HG03135 (cell line): Measurements from ENCODE around the gene CHST9.
"Not testable (repeated sequence)": the region's sequence is repeated elsewhere in the genome, so short reads cannot be mapped to it uniquely, and the experiment has no call there.

ENCODE experiments used
- ATAC-seq: cut with Tn5 transposase; IDR thresholded peaks from one replicate; pipeline ENCODE4 v1.9.1; 2021; ENCODE audit warnings: mild to moderate bottlenecking, moderate library complexity; ENCODE audit not compliant: unreplicated experiment

The CHST9 gene

GRCh38 chr18:27108842-27109241, 76.3 kb downstream of the CHST9 start:
- ATAC-seq: no peak

GRCh38 chr18:27104743-27105142, 80.4 kb downstream of the CHST9 start:
- ATAC-seq: no peak

GRCh38 chr18:27094621-27095020, 90.5 kb downstream of the CHST9 start:
- ATAC-seq: no peak

GRCh38 chr18:27093290-27093689, 91.8 kb downstream of the CHST9 start:
- ATAC-seq: not testable (repeated sequence)

GRCh38 chr18:27081701-27082100, 103.4 kb downstream of the CHST9 start:
- ATAC-seq: no peak

DNA sequence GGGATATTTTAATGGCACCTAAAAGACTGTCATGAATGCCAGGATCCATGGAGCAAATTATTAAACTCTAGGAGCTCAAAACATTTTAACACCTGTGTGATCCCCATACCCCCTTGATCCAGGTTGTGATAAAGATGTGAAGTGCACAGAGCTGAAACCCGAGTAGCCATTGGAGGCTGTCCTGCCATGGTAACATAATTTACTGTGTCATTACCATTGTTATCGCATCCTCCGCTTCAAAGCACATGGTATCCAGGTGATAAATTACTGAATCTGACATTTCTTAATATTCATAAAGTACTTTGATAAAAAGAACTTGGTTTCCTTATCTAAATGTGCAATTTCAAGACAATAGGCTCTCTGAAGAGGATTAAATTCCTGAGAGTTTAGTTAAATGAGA, 109.3 kb downstream of the CHST9 start:
- no peak for ATAC-seq

DNA sequence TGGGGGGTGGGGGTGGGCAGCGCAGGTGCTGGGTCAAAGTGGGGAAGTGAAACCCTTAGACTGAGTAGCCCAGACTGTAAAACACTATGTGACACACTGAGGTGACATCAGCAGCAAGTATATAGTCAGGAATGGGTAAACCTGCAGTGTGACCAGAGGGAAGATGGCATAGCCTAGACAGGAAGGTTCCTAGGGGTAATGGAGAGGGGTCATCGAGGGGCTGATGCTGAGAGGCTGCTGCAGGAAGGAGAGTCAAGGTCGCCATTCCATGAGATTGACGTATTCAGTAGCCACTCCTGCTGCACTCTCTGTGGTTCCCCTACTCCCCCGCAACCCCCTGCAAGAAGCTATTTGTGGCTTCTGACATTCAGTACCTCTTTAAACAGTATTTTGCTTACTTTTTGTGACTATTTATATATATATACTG, 111.7 kb downstream of the CHST9 start:
- peak; percentile 98 for ATAC-seq

DNA sequence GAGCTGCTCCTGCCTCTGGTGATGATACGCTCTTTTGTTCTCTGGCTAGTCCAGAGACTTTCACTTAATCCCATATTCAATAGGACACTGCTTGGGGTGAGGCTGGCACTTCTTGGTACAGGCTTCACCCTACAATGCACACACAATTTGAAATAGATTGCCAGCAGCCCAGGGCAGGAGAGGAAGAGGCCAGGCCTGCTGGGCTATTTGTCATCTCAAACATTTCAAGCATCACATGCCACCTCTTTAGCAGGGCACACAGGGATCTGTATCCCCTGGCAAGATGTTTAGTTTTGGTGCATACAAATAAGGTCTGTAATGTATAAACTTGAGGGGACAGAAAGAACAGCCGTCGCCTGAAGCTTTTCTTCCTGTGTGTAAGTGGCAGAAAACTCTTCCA, 120.4 kb downstream of the CHST9 start:
- ATAC-seq: no peak

- ATAC-seq: no peak
These were observed 122.3 kb downstream of the CHST9 start for GRCh38 chr18:27062802-27063201.

DNA sequence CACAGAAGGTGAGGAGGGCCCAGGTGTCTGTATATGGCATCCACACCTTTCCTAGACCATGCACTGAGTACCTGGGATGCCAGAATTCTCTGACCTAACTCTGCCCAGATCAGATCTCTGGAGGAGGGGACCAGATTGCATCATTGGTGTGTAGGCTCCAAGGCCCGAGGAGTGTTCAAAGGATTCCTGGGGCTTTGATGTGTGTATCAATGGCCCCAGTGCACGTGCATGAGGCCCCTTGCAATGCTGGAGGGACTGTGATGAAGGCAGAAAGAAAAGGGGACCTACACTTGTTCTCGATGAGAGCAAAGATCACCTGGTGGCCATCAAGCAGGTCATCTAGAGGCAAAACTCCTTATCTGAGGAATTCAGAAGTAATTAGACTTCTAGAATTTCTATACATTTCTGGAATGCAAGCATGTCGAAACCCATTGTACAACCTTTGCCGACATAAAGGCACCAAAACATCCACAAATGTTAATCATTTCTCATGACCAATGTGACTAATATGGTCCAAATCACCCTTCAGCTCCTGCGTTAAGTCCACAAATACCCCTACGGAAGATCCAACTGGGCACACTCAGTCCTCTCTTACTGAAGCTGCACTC, 123.5 kb downstream of the CHST9 start:
- no peak for ATAC-seq

DNA sequence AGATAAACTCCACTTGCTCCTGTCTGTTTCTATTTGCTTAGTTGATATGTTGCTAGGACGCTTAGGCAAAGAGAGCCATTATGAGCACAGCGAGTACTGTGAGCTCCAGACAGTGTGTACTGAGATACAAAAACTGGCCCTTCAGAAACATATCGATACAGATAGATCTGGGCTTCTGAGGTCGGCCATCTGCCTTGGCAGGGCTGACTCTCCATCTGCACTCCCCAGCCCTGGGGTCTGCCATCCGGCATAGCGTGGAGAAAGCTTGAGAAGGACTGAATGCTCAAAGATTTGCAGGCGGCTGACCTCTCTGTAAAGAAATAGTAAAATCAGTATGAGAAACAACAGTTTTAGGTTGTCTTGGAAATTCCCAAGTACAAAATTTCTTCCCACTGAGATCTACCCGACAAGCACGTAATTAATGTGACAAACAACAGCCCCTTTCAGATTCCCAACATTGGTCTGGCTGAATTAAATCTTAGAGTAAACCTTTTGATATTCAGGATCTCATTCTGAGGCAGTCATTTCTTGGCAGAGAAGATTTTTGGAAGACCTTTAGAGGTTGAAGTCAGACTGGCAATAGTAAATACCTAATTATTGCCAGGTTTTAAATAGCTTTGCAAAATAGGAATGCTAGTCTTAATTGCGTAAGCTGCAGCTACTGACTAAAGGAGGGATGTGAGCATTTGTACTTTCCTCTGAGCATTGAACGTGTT, 127.4 kb downstream of the CHST9 start:
- no peak for ATAC-seq

DNA sequence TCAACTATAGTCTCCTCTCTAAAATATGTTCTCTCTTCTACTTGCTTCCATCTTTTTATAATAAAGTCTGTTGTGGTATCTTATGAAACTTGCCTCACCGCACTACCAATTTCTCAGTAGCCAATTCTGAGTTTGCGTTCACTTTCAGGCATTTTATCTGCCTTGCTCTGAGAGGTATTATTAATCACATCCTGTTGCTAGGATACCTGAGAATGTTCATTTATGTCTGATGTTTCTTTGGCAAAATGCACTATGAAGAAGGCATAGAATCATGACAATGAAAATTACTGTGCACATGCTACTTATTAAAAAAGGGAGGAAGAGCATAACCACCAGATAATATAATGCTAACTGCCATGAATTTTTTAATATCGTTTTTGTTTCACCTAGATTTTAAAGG, 130.2 kb downstream of the CHST9 start:
- ATAC-seq: no peak

DNA sequence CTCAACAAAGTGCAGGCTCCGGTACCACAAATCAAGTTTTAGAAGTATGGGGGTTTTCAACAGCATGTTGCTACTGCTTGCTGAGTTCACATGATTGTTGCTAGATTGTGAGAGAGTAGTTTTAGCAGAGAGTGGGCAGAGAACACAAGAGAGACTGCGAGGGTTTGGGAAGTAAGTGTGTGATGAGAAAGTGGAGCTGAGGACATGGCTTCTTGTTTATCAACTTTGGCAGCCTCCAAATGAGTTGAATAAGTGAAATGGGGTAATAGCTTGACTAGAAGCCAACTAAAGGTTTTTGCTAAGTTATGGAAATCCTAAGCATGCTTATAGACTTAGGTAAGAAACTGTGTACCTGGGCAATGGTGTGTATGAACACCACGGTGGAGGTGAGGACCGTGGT, 135.1 kb downstream of the CHST9 start:
- ATAC-seq: no peak

DNA sequence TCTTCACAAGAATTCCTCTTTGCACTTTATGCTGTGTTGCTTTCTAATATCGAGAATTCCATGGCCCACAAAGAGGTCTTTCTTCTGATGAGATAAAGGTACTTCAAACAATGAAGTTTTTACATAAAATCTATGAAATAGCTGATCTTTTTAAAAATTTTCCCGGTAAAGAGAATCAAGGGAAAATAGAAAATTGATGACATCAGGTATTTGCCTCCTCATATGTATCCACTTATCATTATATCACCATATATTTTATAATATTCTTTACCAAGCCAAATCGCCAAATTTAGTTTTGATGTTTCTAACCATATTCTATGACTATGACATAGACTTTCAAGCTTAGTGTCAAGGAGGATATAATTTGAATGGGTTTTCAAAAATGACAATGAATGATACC, 139.8 kb downstream of the CHST9 start:
- ATAC-seq: no peak

GRCh38 chr18:27042177-27042576, 142.9 kb downstream of the CHST9 start:
- ATAC-seq: no peak

GRCh38 chr18:27040796-27041195, 144.3 kb downstream of the CHST9 start:
- no peak for ATAC-seq

- no peak for ATAC-seq
These were observed 151.4 kb downstream of the CHST9 start for GRCh38 chr18:27033722-27034121.

DNA sequence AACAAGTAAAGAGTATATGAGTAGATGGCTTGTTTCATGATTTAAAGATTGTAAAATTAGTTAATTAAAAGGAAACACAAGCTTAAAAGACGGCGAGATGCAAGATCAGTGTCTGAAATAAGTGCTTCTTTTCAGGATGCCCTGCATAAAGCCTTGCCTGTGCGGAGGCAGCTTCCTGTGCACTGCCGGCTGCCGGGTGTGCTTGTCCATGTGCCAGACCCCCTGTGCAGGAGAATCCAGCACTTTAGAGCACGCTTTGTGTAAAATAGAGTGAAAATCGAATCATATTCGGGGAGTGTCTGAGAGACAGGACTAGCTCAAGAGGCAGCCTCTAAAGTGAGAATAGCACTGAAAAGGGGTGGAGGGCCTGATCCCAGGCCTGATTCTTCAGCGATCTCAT, 154.7 kb downstream of the CHST9 start:
- ATAC-seq: no peak

DNA sequence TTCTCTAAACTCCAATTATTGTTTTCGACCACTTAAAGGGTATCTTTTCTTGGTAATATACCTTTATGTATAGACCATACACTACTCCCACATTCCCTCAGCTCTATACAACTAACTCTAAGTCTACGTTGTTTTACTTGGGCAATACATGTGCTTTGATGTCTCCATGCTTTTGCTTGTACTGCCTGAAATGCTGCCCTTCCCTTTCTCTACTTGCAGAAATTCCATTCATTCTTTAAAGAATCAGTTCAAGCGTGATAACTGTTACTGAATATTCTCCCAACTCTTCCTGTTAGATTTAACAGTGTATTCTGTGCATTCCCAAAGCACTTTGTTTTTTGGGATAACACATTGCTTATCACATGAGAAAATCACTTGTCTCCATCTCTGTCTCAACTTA, 162.6 kb downstream of the CHST9 start:
- no peak for ATAC-seq

GRCh38 chr18:27017901-27018500, 167.1 kb downstream of the CHST9 start:
- ATAC-seq: no peak

- no peak for ATAC-seq
These were observed 170.3 kb downstream of the CHST9 start for GRCh38 chr18:27014841-27015240.

DNA sequence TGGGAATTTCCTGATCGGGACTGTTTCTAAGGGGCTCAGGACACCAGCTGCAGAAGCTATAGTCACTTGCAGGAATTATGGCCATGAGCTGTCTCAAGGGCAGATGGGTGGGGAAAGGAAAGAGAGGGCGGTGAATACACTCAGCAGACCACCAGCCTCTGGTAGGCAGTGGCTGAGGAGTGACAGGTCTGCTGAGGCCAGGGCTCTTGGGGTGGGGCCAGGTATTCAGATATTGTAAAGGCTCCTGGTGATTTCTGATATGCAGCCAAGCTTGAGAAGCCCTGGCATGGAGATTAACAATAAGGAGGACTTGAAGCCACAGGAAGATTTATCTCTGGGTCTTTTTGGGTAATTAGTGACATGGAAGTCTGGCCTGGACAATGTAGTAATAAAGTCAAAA, 174.3 kb downstream of the CHST9 start:
- ATAC-seq: no peak
